HG02885 (cell line): ENCODE data around the gene SULT1A4.
A peak's percentile ranks its signal among the peaks of the same experiment; 100 is the strongest.
"Not testable (repeated sequence)": the region's sequence is repeated elsewhere in the genome, so short reads cannot be mapped to it uniquely, and the experiment has no call there.

Experiments used
- ATAC-seq: cut with Tn5 transposase; IDR thresholded peaks from one replicate; pipeline ENCODE4 v1.9.1; 2021; ENCODE audit warnings: mild to moderate bottlenecking; ENCODE audit not compliant: unreplicated experiment, poor library complexity

The SULT1A4 gene

GRCh38 chr16:29459706-29460646 lies at the start of gene SULT1A4:
SULT1A4 (plus strand) TSS chr16:29459913; CDS start chr16:29461386, 1,473 bp downstream.
- ATAC-seq: not testable (repeated sequence)

DNA sequence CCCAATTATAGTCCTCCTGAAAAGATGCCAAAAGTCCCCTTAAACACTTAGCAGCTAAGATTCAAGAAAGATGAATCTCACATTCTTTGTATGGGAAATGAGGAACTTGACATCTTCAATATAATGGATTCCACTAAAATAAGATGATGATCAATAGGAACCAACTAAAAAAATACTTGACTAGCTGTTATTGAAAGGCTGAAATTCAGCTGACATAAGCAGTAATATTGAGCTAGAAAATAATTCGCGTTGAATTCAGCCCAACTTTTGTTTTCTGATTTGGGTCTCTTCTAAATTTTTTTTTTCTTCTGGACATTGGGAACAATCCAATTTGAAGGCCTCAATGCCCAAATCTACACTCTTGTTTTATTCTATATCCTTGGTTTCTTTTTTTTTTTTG lies 36.1 kb upstream of the SULT1A4 start:
- not testable (repeated sequence) for ATAC-seq

GRCh38 chr16:29425390-29425789 lies 34.3 kb upstream of the SULT1A4 start:
- ATAC-seq: not testable (repeated sequence)

GRCh38 chr16:29453754-29454153 lies 6.0 kb upstream of the SULT1A4 start:
- not testable (repeated sequence) for ATAC-seq

DNA sequence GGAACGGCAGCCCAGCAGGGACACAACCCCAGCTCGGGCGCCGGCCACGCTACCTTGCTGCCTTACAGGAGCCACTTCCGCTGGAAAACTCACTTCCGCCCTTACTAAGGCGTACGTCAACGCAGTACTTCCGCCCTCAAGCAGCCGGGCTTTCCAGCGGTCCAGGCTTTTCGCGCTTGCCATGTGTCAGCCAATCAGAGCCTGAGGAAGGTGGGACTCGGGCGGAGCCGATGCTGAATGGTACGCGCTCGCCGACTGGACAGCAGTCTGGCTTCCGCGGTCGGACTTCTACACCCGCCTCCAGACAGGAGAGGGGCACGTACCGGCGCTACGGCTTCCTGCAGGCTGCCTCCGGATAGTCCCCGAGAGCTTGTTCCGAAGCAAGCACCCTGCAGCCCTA lies 5.4 kb upstream of the SULT1A4 start, which contains the start of the genes BOLA2 and SLX1B:
Gene BOLA2, minus strand, starts transcription at position 83 of the 400 bp plus-strand sequence. CDS start 98 bp downstream, outside the sequence.
Gene SLX1B, plus strand, starts transcription at position 265 of the 400 bp plus-strand sequence.
- ATAC-seq: peak; percentile 90

DNA sequence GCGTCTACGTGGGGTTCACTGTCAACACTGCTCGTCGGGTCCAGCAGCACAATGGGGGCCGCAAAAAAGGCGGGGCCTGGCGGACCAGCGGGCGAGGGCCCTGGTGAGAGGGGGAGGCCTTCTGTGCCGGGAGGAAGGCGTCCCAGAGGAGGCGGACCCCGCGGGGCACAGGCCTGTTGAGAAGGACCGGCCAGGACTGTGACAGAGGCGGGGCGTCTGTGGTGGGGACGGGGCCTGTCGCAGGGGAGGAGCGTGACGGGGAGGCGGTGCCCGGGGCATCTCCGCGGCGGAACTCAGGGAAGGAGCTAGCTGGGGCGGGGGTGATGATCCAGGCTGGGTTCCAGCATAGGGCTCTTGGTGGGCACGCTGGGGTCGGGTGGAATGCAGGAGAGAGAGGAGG lies 4.9 kb upstream of the SULT1A4 start:
- peak; percentile 70 for ATAC-seq

GRCh38 chr16:29457660-29458059 lies 2.1 kb upstream of the SULT1A4 start:
- not testable (repeated sequence) for ATAC-seq

GRCh38 chr16:29460647-29461030 lies 926 bp downstream of the SULT1A4 start:
- ATAC-seq: not testable (repeated sequence)

GRCh38 chr16:29465985-29466824 lies 6.5 kb downstream of the SULT1A4 start:
- ATAC-seq: not testable (repeated sequence)

DNA sequence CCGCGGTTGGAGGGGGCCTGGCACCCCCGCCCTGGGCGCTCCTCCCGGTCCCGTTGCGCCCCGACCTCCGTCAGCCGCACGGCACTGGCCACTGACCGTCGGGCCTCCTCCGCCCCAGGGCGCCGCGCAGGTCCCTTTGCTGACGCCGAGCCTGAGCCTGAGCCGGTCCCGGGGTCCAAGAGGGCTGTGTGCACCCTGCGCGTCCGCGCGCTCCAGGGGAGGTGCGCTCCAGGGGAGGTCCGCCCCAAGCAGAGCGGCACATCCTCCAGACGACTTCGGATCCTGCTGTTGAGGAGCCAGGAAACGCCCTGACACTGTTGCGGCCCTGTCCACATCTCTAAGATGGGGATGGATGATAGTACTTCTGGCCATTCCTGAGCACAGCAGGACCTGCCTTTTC lies 7.2 kb downstream of the SULT1A4 start:
- not testable (repeated sequence) for ATAC-seq

GRCh38 chr16:29467654-29468366 lies 8.1 kb downstream of the SULT1A4 start:
- not testable (repeated sequence) for ATAC-seq

DNA sequence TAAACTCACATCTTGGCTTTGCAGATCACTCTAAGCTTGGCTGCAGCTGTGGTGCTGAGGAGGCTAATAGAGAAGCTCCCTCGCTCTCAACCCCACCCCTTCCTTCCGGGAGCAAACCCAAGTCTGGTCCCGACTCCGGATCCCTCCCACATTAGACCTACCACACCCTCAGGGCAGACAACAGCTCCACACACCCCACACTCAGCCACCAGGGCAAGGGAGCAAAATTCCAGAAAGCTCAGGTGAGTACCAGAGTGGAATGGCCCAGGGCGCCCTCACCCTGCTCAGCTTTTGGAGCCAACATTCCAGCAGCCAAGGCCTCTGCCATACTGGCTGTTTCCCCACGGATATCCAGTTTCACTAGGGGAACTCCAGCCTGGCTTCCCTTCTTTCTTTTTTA lies 9.9 kb downstream of the SULT1A4 start:
- not testable (repeated sequence) for ATAC-seq

- ATAC-seq: not testable (repeated sequence)
These were observed 12.4 kb downstream of the SULT1A4 start for GRCh38 chr16:29472065-29472464.

- ATAC-seq: not testable (repeated sequence)
These were observed 22.6 kb downstream of the SULT1A4 start for GRCh38 chr16:29482276-29482675.

DNA sequence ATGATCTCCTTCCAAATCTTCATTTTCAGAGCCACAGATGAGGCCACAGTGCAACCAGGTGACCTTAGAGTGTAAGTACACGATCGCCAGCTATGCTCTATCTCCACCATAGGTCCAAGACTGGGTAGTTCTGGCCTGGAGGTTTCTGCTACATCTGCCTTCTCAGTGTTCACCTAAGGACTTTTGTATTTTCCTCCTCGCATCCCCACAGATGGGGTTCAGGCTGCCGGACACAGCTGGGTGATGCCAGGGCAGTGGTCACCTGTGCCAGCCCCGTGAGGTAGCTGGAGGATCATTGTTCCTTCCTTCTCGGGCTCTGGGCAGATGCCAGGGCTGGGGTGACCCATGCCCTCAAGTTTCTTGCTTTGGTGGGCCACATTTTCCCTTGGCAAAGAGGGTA lies 46.6 kb downstream of the SULT1A4 start, which contains the start of gene NPIPB12:
Gene NPIPB12, minus strand, starts transcription at position 101 of the 400 bp plus-strand sequence.
- not testable (repeated sequence) for ATAC-seq
